NCI-H2081 (cell line): ENCODE data around the gene NBAS.
"Not testable (repeated sequence)": the region's sequence is repeated elsewhere in the genome, so short reads cannot be mapped to it uniquely, and the experiment has no call there.

Experiments used
- DNase-seq, 2 experiments: peaks; one replicate each; lab custom pipeline; 2025; lab: John Stamatoyannopoulos, UW

NBAS gene

GRCh38 chr2:15262792-15263191, 298.3 kb downstream of the NBAS start:
- DNase-seq = no peak

DNA sequence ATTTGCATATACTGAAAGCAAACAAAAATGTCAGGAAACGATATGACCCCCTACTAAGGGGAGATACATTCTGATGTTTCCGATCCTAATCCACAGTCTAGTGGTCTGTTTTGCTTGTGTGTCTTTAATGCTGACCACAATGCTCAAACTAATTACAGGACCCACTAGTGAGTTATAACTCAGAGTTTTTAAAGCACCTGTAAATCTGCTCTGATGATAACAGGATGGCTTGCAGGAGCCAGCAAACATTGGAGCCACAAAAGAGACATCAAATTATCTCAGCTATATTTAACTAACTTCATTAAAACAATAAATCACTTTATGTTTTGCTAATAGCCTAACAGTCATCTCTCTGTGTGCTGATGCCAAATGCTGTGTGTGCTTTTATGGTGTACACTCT, 300.3 kb downstream of the NBAS start:
- peak; percentile 38 to 89 for DNase-seq

DNA sequence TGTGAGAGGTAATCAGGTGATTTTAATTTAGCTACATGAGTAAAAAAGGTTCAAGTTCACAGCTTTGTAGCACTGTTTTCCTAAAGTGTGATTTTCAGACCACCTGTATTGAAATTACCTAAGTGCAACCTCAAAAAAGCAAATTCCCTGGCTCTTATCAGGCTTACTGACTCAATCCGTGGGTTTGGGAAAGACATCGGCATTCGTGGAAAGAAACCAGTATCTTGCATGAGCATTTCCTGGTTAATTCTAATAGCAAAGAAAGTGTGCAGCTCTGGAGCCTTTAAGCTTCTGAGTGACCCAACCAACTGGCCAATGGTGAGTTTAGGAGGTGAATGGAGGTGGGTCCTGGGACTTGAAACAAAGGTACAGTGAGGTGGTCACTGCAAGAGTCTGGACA, 300.9 kb downstream of the NBAS start:
- no peak for DNase-seq

DNA sequence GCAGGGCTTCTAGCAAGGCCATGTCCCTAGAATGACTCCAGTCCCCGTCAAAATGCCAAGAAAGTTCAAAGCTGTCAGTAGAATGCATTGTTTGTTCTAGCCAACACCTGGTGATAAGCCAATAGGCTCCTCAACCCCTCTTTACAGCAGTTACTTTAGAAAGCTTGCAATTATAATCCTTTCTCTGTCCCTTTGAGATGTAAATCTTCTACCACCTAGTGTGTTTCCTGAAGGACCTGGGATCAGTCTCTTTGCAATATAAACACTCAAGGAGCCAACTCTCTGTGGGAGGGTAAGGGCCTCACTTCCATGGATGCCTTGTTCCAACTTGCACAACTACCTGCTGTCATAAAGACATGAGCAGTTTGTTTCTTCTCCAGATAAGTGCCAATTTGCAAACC, 301.8 kb downstream of the NBAS start:
- DNase-seq = peak in 1 of 2 experiments; percentile 77

- DNase-seq = not testable (repeated sequence)
These were observed 302.7 kb downstream of the NBAS start for GRCh38 chr2:15258385-15258784.

DNA sequence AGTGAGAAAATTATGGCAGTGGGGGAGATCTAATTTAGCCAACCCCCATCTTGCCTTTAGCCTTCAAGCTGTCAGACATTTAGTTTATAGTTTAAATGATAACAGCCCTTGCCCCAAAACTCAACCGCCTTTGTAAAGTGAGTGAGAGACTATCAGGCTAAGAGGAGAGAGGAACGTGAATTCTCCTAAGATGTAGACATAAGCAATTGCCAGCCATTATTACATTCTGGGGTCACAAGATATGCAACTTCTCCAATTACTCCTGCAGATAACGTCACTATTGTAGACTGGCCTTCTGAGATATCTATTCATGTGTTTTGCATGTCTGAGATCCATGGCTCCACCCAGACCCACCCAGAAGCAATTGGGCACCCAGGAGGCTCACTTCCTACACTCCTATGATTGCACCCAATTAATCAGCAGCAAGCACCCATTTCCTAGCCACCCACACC, 307.3 kb downstream of the NBAS start:
- no peak for DNase-seq

DNA sequence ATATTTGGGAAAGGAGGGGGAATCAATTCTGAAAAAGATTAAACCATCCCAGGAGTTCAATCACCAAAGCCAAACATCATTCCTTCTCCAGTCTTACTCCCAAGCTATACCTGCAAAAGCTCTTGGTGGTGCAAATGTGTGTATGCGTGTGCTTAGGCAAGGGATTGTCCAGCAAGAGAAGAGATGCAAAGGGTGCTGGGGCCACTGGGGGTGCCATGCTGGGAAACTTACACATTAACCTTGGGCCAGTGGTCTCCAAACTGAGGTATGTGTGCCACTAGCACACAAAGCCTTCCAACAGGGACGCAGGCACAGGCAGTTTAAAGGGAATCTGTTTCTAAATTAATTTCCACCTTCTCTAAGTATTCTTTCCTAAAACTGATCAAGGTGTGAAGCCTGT, 307.9 kb downstream of the NBAS start:
- DNase-seq = no peak

GRCh38 chr2:15251753-15252152, 309.4 kb downstream of the NBAS start:
- no peak for DNase-seq

DNA sequence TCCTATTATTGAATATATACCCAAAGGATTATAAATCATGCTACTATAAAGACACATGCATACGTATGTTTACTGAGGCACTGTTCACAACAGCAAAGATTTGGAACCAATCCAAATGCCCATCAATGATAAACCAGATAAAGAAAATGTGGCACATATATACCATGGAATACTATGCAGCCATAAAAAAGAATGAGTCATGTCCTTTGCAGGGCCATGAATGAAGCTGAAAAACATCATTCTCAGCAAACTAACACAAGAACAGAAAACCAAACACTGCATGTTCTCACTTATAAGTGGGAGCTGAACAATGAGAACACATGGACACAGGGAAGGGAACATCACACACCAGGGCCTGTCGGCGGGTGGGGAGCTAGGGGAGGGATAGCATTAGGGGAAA, 310.2 kb downstream of the NBAS start:
- not testable (repeated sequence) for DNase-seq

- DNase-seq = no peak
These were observed 314.3 kb downstream of the NBAS start for GRCh38 chr2:15246870-15247269.

DNA sequence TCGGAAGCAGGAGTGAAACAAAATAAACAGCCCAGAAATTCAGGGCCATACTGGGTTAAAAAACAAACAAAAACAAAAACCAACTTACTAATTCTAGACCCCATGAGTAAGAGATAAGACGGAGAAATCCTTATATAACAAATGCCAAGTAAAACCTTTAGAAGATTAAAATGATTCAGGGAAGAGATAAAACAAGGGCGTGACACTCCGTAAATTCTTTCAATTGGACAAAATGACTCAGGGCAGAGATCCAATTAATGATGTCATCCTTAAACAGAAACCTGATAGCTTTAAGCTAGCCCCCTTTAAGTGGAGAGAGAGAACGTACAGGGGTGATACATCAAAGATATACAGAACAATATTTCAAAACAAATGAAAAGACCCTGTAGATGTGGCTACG, 317.4 kb downstream of the NBAS start:
- peak in 1 of 2 experiments; percentile 29 for DNase-seq

GRCh38 chr2:15242936-15243461, 318.1 kb downstream of the NBAS start:
- DNase-seq = no peak

GRCh38 chr2:15241929-15242328, 319.2 kb downstream of the NBAS start:
- DNase-seq = no peak

- no peak for DNase-seq
These were observed 319.9 kb downstream of the NBAS start for GRCh38 chr2:15241201-15241600.

DNA sequence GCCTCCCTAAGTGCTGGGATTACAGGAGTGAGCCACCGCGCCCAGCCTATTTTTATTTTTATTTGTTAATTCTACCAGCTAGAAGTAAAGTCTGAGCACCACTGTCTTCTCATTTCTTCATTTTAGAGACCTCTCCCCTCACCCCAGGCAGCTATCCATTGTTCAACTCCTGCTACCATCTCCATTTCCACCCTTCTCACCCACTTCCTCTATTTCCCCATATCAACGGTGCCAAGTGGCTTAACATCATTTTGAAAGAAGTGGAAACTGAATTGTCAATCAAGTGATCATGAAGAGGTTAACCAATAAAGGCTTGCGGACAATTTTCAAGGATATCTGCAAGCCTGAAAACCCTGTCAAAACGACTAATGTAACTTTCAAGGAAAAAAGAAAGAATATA, 323.1 kb downstream of the NBAS start:
- no peak for DNase-seq

DNA sequence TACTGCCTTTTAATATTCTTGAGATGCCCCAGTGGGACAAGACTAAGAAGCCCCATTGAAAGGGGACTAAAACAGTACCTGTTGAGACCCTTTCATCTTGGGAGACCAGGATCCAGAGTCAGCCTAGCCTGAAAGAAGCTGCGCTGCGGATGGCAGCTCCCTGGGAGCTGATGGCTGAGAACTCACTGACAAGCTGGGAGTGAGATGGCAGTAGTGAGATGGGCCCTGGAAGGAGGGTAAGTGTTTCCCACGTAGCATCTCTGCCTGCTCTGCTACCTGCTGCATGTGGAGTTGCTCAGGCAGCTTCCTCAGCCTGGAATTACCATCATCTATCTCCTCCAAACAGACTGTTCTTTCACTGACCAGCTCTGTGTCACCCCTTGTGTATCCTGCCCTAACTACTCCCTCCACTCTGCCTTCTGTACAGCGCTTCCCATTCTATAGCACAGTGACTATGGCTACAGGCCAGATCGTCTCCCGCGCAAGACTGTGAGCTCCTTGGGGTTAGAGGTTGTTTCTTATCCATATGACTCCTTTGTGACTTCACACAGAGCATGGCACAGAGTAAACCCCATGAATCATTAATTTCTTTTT, 330.4 kb downstream of the NBAS start:
- no peak for DNase-seq

DNA sequence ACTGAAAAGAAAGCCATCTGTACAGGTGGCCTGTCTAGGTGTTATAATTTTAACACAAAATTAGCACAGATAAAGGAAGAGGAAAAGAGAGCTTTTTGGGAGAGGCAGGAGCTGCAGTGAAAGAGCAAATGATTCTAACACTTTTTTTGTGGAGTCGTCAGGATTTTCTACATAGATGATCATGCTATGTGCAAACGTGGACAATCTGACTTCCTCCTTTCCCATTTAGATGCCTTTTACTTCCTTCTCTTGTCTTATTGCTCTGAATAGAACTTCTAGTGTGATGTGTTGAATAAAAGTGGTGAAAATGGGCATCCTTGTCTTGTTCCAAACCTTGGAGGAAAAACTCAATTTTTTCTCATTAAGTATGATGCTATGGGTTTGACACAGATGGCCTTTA, 334.5 kb downstream of the NBAS start:
- DNase-seq = no peak

GRCh38 chr2:15225131-15225530, 336.0 kb downstream of the NBAS start:
- DNase-seq = no peak

GRCh38 chr2:15224641-15225040, 336.5 kb downstream of the NBAS start:
- no peak for DNase-seq

DNA sequence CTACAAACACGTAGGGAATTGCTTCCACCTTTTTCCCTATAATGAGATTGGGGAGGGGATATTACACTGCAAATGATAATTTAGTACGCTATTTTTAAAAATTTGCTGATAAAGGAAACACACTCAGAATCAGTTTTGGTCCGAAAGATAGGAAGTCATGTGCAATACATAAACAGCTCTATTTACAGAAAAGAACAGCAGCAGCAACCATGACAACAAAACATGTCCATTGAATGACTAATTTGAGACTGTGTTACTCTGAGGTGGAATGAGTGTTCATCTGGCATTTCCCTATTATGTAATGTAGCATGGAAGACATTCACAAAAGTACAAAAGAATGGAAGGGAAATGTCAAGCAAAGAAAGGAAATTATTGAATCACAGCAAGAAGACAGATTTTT, 337.2 kb downstream of the NBAS start:
- no peak for DNase-seq

GRCh38 chr2:15222856-15223255, 338.3 kb downstream of the NBAS start:
- DNase-seq = no peak

DNA sequence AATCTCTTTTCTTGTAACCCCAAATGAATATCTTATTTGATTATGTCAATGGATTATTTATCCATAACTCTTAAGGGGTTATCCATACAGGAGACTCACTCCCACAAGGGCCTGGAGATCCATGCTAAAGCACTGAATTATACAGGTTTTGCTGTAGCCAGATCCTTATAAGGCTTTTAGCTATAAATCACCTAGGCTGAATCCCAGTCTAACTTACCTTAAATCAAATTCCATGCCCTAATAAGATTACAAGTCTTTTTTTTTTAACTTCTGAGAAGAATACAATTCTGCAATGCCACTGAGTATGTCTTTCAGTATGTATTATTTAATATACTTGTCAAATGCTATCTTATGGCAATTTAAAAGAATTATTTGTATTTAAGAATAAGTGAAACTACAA, 340.5 kb downstream of the NBAS start:
- no peak for DNase-seq

GRCh38 chr2:15218423-15219086, 342.6 kb downstream of the NBAS start:
- DNase-seq = no peak

- no peak for DNase-seq
These were observed 348.9 kb downstream of the NBAS start for GRCh38 chr2:15212249-15212648.
